Nephron progenitor cell (in vitro differentiated cells): Measurements from ENCODE around the gene AGA.

Experiments used
- DNase-seq: peaks from one replicate; pipeline ENCODE4 v3.0.0; 2021
- H3K27ac Mint-ChIP-seq: 2 replicates; pipeline ENCODE4 v1.8.0; 2021; ENCODE audit warnings: mild to moderate bottlenecking, moderate library complexity, mixed read lengths
- H3K27me3 Mint-ChIP-seq: 2 replicates; pipeline ENCODE4 v1.8.0; 2021; ENCODE audit warnings: mild to moderate bottlenecking, low read depth, mixed read lengths; ENCODE audit not compliant: poor library complexity
- H3K36me3 Mint-ChIP-seq: 2 replicates; pipeline ENCODE4 v1.8.0; 2021; ENCODE audit warnings: low read depth, mixed read lengths
- H3K4me1 Mint-ChIP-seq: 2 replicates; pipeline ENCODE4 v1.8.0; 2021; ENCODE audit warnings: mixed read lengths
- H3K4me3 Mint-ChIP-seq: 2 replicates; pipeline ENCODE4 v1.8.0; 2021; ENCODE audit warnings: mild to moderate bottlenecking, moderate library complexity, mixed read lengths
- H3K9me3 Mint-ChIP-seq: 2 replicates; pipeline ENCODE4 v1.8.0; 2021; ENCODE audit warnings: mild to moderate bottlenecking, moderate library complexity, mixed read lengths
- TF ChIP-seq, protein P1 (sequence below): fragments of 200-600 bp; sonication (generic); IDR thresholded peaks from 2 replicates; pipeline ENCODE4 v1.5.0; 2021; ENCODE audit warnings: antibody characterized with exemption

AGA gene

DNA sequence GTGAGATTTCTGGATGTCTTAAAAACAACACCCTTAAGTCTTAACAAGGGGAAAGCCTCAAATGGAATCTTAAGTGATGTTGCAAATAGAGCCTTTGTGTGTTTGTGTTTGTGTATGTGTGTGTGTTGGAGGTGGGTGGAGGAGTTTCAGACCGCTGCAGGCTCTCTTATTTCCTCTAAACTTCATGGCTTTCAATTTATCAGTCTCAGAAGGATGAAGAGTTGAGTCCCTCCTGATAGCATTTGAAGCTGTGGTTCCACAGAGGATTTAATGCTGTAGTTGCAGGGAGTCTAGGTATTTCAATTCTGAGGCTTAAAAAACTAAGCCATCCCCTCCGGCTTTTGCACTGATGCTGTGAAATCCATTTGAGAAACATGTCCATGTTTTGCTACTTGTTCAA lies 4.3 kb upstream of the AGA start:
- Mint-ChIP-seq H3K27ac (no peak overlapping the region), H3K4me3 (peak overlapping the region; percentile 12), H3K27me3 (peaks cover 5% of the 10 kb centered on the region), H3K4me1 (peaks cover 31% of the 10 kb centered on the region), H3K36me3 (no peaks in the 10 kb centered on the region), H3K9me3 (no peaks in the 10 kb centered on the region)
- no peak for DNase-seq
- TF ChIP-seq, protein P1, sequence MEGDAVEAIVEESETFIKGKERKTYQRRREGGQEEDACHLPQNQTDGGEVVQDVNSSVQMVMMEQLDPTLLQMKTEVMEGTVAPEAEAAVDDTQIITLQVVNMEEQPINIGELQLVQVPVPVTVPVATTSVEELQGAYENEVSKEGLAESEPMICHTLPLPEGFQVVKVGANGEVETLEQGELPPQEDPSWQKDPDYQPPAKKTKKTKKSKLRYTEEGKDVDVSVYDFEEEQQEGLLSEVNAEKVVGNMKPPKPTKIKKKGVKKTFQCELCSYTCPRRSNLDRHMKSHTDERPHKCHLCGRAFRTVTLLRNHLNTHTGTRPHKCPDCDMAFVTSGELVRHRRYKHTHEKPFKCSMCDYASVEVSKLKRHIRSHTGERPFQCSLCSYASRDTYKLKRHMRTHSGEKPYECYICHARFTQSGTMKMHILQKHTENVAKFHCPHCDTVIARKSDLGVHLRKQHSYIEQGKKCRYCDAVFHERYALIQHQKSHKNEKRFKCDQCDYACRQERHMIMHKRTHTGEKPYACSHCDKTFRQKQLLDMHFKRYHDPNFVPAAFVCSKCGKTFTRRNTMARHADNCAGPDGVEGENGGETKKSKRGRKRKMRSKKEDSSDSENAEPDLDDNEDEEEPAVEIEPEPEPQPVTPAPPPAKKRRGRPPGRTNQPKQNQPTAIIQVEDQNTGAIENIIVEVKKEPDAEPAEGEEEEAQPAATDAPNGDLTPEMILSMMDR: no peak

DNA sequence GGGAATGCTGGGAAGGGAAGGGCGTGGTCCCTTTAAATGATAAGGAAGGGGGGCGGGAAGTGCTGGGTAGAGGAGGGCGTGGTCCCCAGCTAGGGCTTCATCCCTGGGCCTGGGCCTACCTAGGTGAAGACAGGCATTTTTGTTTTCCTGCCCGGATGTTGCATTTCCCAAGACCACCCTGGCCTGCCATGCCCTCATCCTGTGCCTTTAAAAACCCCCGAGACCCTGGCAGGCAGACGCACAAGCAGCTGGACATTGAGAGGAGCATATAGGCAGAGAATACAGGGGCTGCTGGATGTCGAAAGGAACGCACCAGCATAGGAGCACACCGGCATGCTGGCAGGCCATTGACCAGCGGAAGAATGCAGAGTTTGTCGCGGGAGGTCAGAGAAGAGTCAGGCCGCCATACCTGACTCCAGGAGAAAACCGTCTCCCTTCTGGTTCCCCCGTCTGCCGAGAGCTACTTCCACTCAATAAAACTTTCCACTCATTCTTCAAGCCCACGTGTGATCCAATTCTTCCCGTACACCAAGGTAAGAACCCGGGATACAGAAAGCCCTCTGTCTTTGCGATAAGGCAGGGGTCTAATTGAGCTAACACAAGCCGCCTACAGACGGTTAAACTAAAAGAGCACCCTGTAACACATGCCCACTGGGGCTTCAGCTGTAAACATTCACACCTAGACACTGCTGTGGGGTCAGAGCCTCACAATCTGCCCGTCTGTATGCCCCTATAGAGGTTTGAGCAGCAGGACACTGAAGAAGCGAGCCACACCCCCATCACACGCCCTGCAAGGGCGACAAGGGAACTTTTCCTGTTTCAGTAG lies 2.9 kb upstream of the AGA start:
- TF ChIP-seq, protein P1: no peak
- peaks cover under 1% of the 10 kb centered on the region for H3K36me3 Mint-ChIP-seq
- H3K4me1 Mint-ChIP-seq: peaks cover 45% of the 10 kb centered on the region
- peak overlapping the region; percentile 58 for H3K4me3 Mint-ChIP-seq
- no peaks in the 10 kb centered on the region for H3K9me3 Mint-ChIP-seq
- H3K27me3 Mint-ChIP-seq: peaks cover 5% of the 10 kb centered on the region
- no peak overlapping the region for H3K27ac Mint-ChIP-seq
- no peak for DNase-seq

DNA sequence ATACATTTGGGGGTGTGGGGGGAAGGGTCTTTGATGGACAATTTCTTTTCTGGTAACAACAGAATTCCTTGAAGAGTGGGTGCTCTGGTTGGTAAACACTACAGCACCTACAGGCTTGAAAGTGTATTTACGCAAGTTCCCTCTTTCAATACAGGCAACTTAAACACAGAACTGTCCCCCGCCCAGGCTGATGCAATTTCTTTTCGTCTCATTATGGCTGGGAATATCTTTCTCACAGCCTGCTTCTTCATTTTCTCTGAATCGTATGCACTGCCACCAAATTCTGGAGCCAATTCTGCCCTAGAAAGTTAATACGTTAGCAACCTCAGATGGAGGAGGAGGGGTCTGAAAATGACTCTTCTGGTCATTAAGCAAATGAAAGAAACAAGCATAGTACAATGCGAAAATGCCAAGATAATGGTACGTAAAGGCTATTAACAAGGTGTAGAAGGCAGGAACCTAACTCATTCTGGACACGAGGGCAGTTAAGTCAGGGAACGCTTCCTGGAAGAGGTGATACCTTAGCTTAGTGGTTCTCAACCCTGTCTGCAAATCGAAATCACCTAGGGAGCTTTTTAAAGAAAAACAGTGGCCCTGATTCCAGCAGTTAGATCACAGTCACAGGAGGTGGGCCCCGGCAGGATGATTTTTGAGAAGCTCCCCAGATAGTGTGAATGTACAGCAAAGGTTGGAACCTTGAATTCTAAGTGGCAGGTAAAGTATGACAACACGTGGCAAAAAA lies 1.0 kb downstream of the AGA start:
- H3K36me3 Mint-ChIP-seq: peaks cover 30% of the 10 kb centered on the region
- TF ChIP-seq, protein P1: no peak
- peak overlapping the region; percentile 89 for H3K4me3 Mint-ChIP-seq
- DNase-seq: no peak
- no peaks in the 10 kb centered on the region for H3K9me3 Mint-ChIP-seq
- H3K4me1 Mint-ChIP-seq: peaks cover 40% of the 10 kb centered on the region
- peak overlapping the region; percentile 26 for H3K27ac Mint-ChIP-seq
- peaks cover 2% of the 10 kb centered on the region for H3K27me3 Mint-ChIP-seq

DNA sequence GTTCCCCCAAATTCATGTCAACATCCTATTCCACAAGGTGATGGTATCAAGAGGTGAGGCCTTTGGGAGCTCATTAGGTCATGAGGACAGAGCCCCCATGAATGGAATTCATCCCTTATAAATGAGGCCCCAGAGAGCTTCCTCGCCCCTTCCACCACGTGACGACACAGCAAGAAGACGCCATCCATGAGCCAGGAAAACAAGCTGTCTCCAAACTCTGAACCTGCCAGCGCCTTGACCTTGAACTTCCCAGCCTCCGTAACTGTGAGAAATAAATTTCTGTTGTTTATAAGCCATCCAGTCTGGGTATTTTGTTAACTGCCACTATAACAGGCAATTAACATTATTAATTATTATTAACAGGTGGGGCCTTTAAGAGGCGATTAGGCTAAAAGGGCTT lies 5.8 kb downstream of the AGA start:
- Mint-ChIP-seq H3K4me3 (no peak overlapping the region), H3K27me3 (no peaks in the 10 kb centered on the region), H3K27ac (no peak overlapping the region), H3K36me3 (peaks cover 47% of the 10 kb centered on the region), H3K4me1 (peaks cover 17% of the 10 kb centered on the region), H3K9me3 (no peaks in the 10 kb centered on the region)
- TF ChIP-seq, protein P1: no peak
- DNase-seq: no peak

DNA sequence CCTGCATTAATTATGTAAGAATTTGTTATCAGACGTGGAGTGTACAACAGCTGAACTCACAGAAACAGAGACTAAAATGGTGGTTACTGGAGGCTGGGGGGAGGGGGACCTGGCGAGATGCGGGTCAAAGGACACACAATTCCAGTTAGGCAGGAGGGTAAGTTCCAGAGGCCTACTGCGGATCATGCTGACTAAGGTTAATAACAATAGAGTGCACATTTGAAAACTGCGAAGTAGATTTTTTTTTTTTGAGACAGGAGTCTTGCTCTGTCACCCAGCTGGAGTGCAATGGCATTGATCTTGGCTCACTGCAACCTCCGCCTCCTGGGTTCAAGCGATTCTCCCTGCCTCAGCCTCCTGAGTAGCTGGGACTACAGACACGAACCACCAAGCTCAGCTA lies 7.6 kb downstream of the AGA start:
- Mint-ChIP-seq H3K9me3 (no peaks in the 10 kb centered on the region), H3K36me3 (peaks cover 46% of the 10 kb centered on the region), H3K4me1 (no peaks in the 10 kb centered on the region), H3K27me3 (no peaks in the 10 kb centered on the region), H3K27ac (no peak overlapping the region), H3K4me3 (no peak overlapping the region)
- no peak for DNase-seq
- TF ChIP-seq, protein P1: no peak
